HFFc6 (cell line): ENCODE data around the gene TRIM2. TPM values are rescaled to one million over a fixed set of nuclear protein-coding genes. Genes with fewer than 3 reads are reported as not detected.

Experiments used
- DNase-seq: peaks from one replicate; pipeline ENCODE4 v3.0.0-alpha.2; 2018
- H3K27ac Mint-ChIP-seq: 2 replicates; pipeline ENCODE4 v1.8.0; 2020; ENCODE audit warnings: mild to moderate bottlenecking, mixed read lengths
- H3K27me3 Mint-ChIP-seq: 2 replicates; pipeline ENCODE4 v1.8.0; 2021; ENCODE audit warnings: mild to moderate bottlenecking, moderate library complexity, mixed read lengths; ENCODE audit not compliant: insufficient read depth
- H3K36me3 Mint-ChIP-seq: 2 replicates; pipeline ENCODE4 v1.8.0; 2021; ENCODE audit warnings: low read depth, mixed read lengths
- H3K4me1 Mint-ChIP-seq: 2 replicates; pipeline ENCODE4 v1.8.0; 2020; ENCODE audit warnings: low read depth, mixed read lengths
- H3K4me3 Mint-ChIP-seq: 2 replicates; pipeline ENCODE4 v1.8.0; 2020; ENCODE audit warnings: mild to moderate bottlenecking, moderate library complexity, mixed read lengths
- H3K9me3 Mint-ChIP-seq: 2 replicates; pipeline ENCODE4 v1.8.0; 2020; ENCODE audit warnings: mild to moderate bottlenecking, mixed read lengths
- CTCF ChIP-seq: fragments of 200-600 bp; sonication (generic); IDR thresholded peaks from 2 replicates; pipeline ENCODE4 v1.5.0; 2021; ENCODE audit warnings: antibody characterized with exemption, mild to moderate bottlenecking
- total RNA-seq, 6 experiments: library from RNA; stranded (reverse); fragmentation: NEBNext Ultra II Directional; extraction: Animal tissue kit (Norgen Biotek cat#: 25700); gene quantifications; 2 replicates in 1 of 6; 3 replicates in 5 of 6; pipeline ENCODE4 v1.2.3, GENCODE V29; 2021

The TRIM2 gene
- total RNA-seq, 6 experiments from 2014 or later, result 32.3 to 39.6 (median 34.9) TPM

- Mint-ChIP-seq H3K27ac (no peak overlapping the region), H3K27me3 (no peaks in the 10 kb centered on the region), H3K9me3 (no peaks in the 10 kb centered on the region), H3K36me3 (no peaks in the 10 kb centered on the region; the same call in 1 of the 2 replicates), H3K4me3 (no peak overlapping the region), H3K4me1 (peaks cover 6% of the 10 kb centered on the region; the same call in 1 of the 2 replicates)
- no peak for TF ChIP-seq CTCF
- DNase-seq, result no peak
Observed at GRCh38 chr4:153268295-153268694, 64.1 kb downstream of the TRIM2 start.

DNA sequence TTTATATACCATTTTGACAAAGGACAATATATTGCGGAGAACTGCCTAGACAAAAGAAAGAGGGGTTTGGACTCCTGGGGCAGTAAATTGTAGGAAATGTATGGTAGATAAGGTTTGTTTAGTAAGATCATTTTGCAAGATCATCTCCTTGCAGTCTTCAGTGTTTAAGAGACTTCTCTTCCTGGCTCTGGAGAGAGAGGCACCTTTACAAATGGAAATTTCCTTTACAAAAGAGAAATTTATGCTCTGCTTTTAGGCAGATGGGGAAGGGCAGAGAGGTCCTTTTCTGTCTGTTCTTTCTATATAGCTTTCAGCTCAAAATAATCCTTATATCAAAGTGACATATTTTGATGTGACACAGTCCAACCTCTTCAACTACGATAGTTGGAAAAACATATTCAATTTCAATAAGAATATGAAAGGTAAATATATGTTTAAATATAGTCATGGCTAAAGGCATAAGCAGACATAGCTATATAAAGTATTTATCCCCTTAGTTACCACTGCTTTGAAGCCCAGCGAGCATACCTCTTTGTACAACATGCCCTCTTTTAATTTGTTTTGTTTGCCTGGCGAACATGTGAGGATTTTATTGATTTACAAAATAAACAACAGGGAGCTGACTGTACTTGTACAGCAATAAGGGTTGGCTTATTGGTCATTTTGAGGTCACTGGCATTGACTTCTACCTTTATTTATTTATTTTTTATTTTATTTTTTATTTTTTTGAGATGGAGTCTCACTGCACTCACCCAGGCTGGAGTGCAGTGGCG is 65.2 kb downstream of the TRIM2 start:
- Mint-ChIP-seq H3K4me1 (peaks cover 12% of the 10 kb centered on the region), H3K9me3 (no peaks in the 10 kb centered on the region), H3K27me3 (no peaks in the 10 kb centered on the region; the same call in 1 of the 2 replicates), H3K36me3 (no peaks in the 10 kb centered on the region; the same call in 1 of the 2 replicates), H3K27ac (no peak overlapping the region), H3K4me3 (no peak overlapping the region)
- DNase-seq, result no peak
- TF ChIP-seq CTCF, result no peak

GRCh38 chr4:153270361-153270760 is 66.1 kb downstream of the TRIM2 start:
- H3K4me3 Mint-ChIP-seq, result no peak overlapping the region
- H3K9me3 Mint-ChIP-seq, result no peaks in the 10 kb centered on the region
- H3K36me3 Mint-ChIP-seq, result no peaks in the 10 kb centered on the region; the same call in 1 of the 2 replicates
- no peaks in the 10 kb centered on the region; the same call in 1 of the 2 replicates for H3K27me3 Mint-ChIP-seq
- peaks cover 12% of the 10 kb centered on the region for H3K4me1 Mint-ChIP-seq
- DNase-seq, result no peak
- no peak overlapping the region for H3K27ac Mint-ChIP-seq
- TF ChIP-seq CTCF, result no peak

GRCh38 chr4:153271820-153272219 is 67.6 kb downstream of the TRIM2 start:
- no peak overlapping the region for H3K27ac Mint-ChIP-seq

DNA sequence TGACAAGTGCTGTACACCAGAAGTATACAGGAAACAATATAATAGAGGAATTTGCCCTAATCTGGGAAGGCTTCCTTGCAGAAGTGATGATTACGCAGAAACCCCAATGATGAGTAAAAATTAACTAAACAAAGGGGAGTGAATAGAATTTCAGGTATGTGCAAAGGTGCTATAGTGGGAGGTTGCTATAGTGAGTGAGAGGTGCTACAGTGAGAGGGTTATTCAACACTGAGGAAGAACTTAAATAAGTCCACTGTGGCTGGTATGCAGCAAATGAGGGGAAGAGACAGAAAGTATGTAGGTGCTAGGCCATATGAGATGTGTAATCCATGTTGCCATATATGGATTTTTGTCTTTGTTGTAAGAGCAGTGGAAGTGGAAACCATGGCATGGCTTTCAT is 69.5 kb downstream of the TRIM2 start:
- peaks cover 5% of the 10 kb centered on the region; the same call in 1 of the 2 replicates for H3K36me3 Mint-ChIP-seq
- H3K4me3 Mint-ChIP-seq, result no peak overlapping the region
- TF ChIP-seq CTCF, result no peak
- no peak overlapping the region for H3K27ac Mint-ChIP-seq
- H3K4me1 Mint-ChIP-seq, result peaks cover 15% of the 10 kb centered on the region
- no peaks in the 10 kb centered on the region; the same call in 1 of the 2 replicates for H3K27me3 Mint-ChIP-seq
- H3K9me3 Mint-ChIP-seq, result no peaks in the 10 kb centered on the region
- no peak for DNase-seq

More at GRCh38 chr4:153271820-153272219, 67.6 kb downstream of the TRIM2 start:
- no peak overlapping the region for H3K4me3 Mint-ChIP-seq
- DNase-seq, result no peak
- H3K36me3 Mint-ChIP-seq, result no peaks in the 10 kb centered on the region; the same call in 1 of the 2 replicates
- no peak for TF ChIP-seq CTCF
- H3K4me1 Mint-ChIP-seq, result peaks cover 14% of the 10 kb centered on the region
- no peaks in the 10 kb centered on the region; the same call in 1 of the 2 replicates for H3K27me3 Mint-ChIP-seq
- no peaks in the 10 kb centered on the region for H3K9me3 Mint-ChIP-seq
